HCT116 (cell line): ENCODE data around the gene RTN1. TPM values are rescaled to one million over a fixed set of nuclear protein-coding genes. Genes with fewer than 3 reads are reported as not detected.

Source experiments
- ATAC-seq: fragments of 200-7000 bp; cut with Tn5 transposase; 2 replicates; pipeline ENCODE4 v1.9.1; 2020; ENCODE audit warnings: mild to moderate bottlenecking, moderate library complexity
- BruUV-seq: library from RNA; stranded (reverse); fragments of 400-500 nt; replicated peaks from 2 replicates; lab custom pipeline; 2021; lab: Mats Ljungman, UMichigan
- CTCF ChIA-PET: fragments of 300-600 bp; sonication (Branson Sonifier 250); formaldehyde crosslinking; loops from one replicate; lab custom pipeline; 2021; ENCODE audit warnings: antibody characterized with exemption; lab: Charles Lee
- POLR2A ChIA-PET: fragments of 300-600, 350-600 bp; sonication (Branson Sonifier 250); formaldehyde crosslinking; loops from one replicate; lab custom pipeline; 2021; ENCODE audit warnings: antibody characterized with exemption; lab: Charles Lee
- RAD21 ChIA-PET, 2 experiments: fragments of 300-600 bp; sonication (Branson Sonifier 250); formaldehyde crosslinking; loops; one replicate each; lab custom pipeline; 2023; ENCODE audit warnings: low total read pairs in 2 of 2; ENCODE audit not compliant: uncharacterized antibody in 2 of 2, unreplicated experiment in 2 of 2, low non-redundant PET in 1 of 2; lab: Charles Lee
- DNase-seq: peaks from one replicate; pipeline ENCODE4 v3.0.0-alpha.2; 2010; ENCODE audit warnings: low read depth, low spot score
- H2AFZ ChIP-seq: fragments of 200-600 bp; shearing (Covaris generic), sonication (generic); 2 replicates; pipeline ENCODE4 v1.6.1; 2017; ENCODE audit warnings: low read depth, mixed run types, mixed read lengths, antibody characterized with exemption, low read length; ENCODE audit not compliant: poor library complexity, severe bottlenecking
- H3K27ac ChIP-seq: 2 replicates; pipeline ENCODE4 v1.5.1; 2012; ENCODE audit warnings: low read depth, low read length
- H3K27me3 ChIP-seq: fragments of 200-600 bp; sonication (generic); 2 replicates; pipeline ENCODE4 v1.6.1; 2016; ENCODE audit warnings: mixed run types, low read length, mixed read lengths; ENCODE audit not compliant: insufficient read depth
- H3K36me3 ChIP-seq, 2 experiments: fragments of 200-500 bp in 1 of 2; fragments of 200-600 bp in 1 of 2; sonication (Bioruptor generic) in 1 of 2; sonication (generic) in 1 of 2; 2 replicates each; pipeline versions ENCODE4 v1.5.1 to v1.6.1; 2014 to 2016; ENCODE audit warnings: low read length in 2 of 2, inconsistent platforms in 1 of 2, mixed read lengths in 1 of 2, mixed run types in 1 of 2; ENCODE audit not compliant: insufficient read depth in 2 of 2, control insufficient read depth in 1 of 2
- H3K4me1 ChIP-seq, 2 experiments: fragments of 200-600 bp in 1 of 2; sonication (generic) in 1 of 2; 2 replicates each; pipeline versions ENCODE4 v1.5.1 to v1.6.1; 2012 to 2017; ENCODE audit warnings: low read length in 2 of 2, inconsistent platforms in 1 of 2, mild to moderate bottlenecking in 1 of 2, mixed read lengths in 1 of 2, mixed run types in 1 of 2, moderate library complexity in 1 of 2; ENCODE audit not compliant: insufficient read depth in 2 of 2, control insufficient read depth in 1 of 2
- H3K4me2 ChIP-seq: fragments of 200-600 bp; sonication (generic); 2 replicates; pipeline ENCODE4 v1.6.1; 2017; ENCODE audit warnings: mixed run types, low read length, mixed read lengths
- H3K4me3 ChIP-seq, 2 experiments: fragments of 200-600 bp in 1 of 2; sonication (generic) in 1 of 2; replicated peaks in 1 of 2; 2 replicates each; pipeline ENCODE4 v1.5.1; 2011 to 2016; ENCODE audit warnings: low read length in 2 of 2, control low read depth in 1 of 2, low read depth in 1 of 2, mild to moderate bottlenecking in 1 of 2, mixed read lengths in 1 of 2, mixed run types in 1 of 2
- H3K79me2 ChIP-seq: fragments of 200-600 bp; sonication (generic); 2 replicates; pipeline ENCODE4 v1.6.1; 2017; ENCODE audit warnings: mild to moderate bottlenecking, mixed run types, low read length, moderate library complexity, mixed read lengths; ENCODE audit not compliant: insufficient read depth
- H3K9ac ChIP-seq: fragments of 200-600 bp; sonication (generic); 2 replicates; pipeline ENCODE4 v1.6.1; 2016; ENCODE audit warnings: low read length, mixed read lengths
- H3K9me2 ChIP-seq: fragments of 200-600 bp; sonication (generic), shearing (Covaris generic); 2 replicates; pipeline ENCODE4 v1.6.1; 2017; ENCODE audit warnings: mixed run types, mild to moderate bottlenecking, moderate library complexity; ENCODE audit not compliant: insufficient read depth
- H3K9me3 ChIP-seq, 2 experiments: fragments of 200-500 bp in 1 of 2; fragments of 200-600 bp in 1 of 2; sonication (Bioruptor generic) in 1 of 2; sonication (generic) in 1 of 2; 2 replicates each; pipeline ENCODE4 v1.6.1; 2014 to 2017; ENCODE audit warnings: low read length in 2 of 2, mixed read lengths in 2 of 2, inconsistent platforms in 1 of 2, low read depth in 1 of 2, mild to moderate bottlenecking in 1 of 2, mixed run types in 1 of 2, moderate library complexity in 1 of 2; ENCODE audit not compliant: control insufficient read depth in 1 of 2, insufficient read depth in 1 of 2
- H4K20me1 ChIP-seq: fragments of 200-600 bp; sonication (generic), shearing (Covaris generic); 2 replicates; pipeline ENCODE4 v1.6.1; 2017; ENCODE audit warnings: mixed run types, mild to moderate bottlenecking, moderate library complexity; ENCODE audit not compliant: insufficient read depth
- ATF3 ChIP-seq: IDR thresholded peaks from 2 replicates; pipeline ENCODE4 v1.6.1; 2012
- CBX3 ChIP-seq: IDR thresholded peaks from 2 replicates; pipeline ENCODE4 v1.6.1; 2012; ENCODE audit warnings: low read depth
- CEBPB ChIP-seq: IDR thresholded peaks from 2 replicates; pipeline ENCODE4 v1.6.1; 2012; ENCODE audit warnings: low read depth
- CTCF ChIP-seq, 3 experiments: fragments of 200-600 bp in 1 of 3; sonication (generic) in 1 of 3; IDR thresholded peaks in 2 of 3; conservative IDR thresholded peaks in 1 of 3; 2 replicates each; pipeline ENCODE4 v1.5.1; 2012 to 2017; ENCODE audit warnings: low read depth in 2 of 3, low read length in 2 of 3, antibody characterized with exemption in 1 of 3, borderline replicate concordance in 1 of 3, control low read depth in 1 of 3, mild to moderate bottlenecking in 1 of 3, mixed read lengths in 1 of 3, mixed run types in 1 of 3, moderate library complexity in 1 of 3; ENCODE audit not compliant: insufficient read depth in 1 of 3
- EGR1 ChIP-seq: IDR thresholded peaks from 2 replicates; pipeline ENCODE4 v1.6.1; 2012; ENCODE audit warnings: low read depth
- ELF1 ChIP-seq: IDR thresholded peaks from 2 replicates; pipeline ENCODE4 v1.6.1; 2012; ENCODE audit warnings: low read depth, borderline replicate concordance
- EZH2 ChIP-seq: fragments of 200-600 bp; sonication (generic); IDR thresholded peaks from 2 replicates; pipeline ENCODE4 v1.6.1; 2017; ENCODE audit warnings: antibody characterized with exemption, mixed run types
- EZH2phosphoT487 ChIP-seq: fragments of 200-600 bp; IDR thresholded peaks from 2 replicates; pipeline ENCODE4 v1.6.1; 2018; ENCODE audit warnings: antibody characterized with exemption, borderline replicate concordance
- FOSL1 ChIP-seq: IDR thresholded peaks from 2 replicates; pipeline ENCODE4 v1.6.1; 2012; ENCODE audit warnings: low read depth
- JUND ChIP-seq: IDR thresholded peaks from 2 replicates; pipeline ENCODE4 v1.6.1; 2012
- MAX ChIP-seq: IDR thresholded peaks from 2 replicates; pipeline ENCODE4 v1.6.1; 2012
- POLR2AphosphoS5 ChIP-seq: IDR thresholded peaks from 2 replicates; pipeline ENCODE4 v1.6.1; 2011; ENCODE audit warnings: mild to moderate bottlenecking, low read depth, low read length, moderate library complexity
- REST ChIP-seq: IDR thresholded peaks from 2 replicates; pipeline ENCODE4 v1.6.1; 2012; ENCODE audit warnings: low read depth
- SP1 ChIP-seq: IDR thresholded peaks from 2 replicates; pipeline ENCODE4 v1.6.1; 2012; ENCODE audit warnings: low read depth
- TCF7L2 ChIP-seq: IDR thresholded peaks from 2 replicates; pipeline ENCODE4 v1.7.0; 2011; ENCODE audit warnings: borderline replicate concordance, inconsistent platforms; ENCODE audit not compliant: insufficient read depth, insufficient read length; ENCODE audit errors: extremely low read depth
- YY1 ChIP-seq: IDR thresholded peaks from 2 replicates; pipeline ENCODE4 v1.6.1; 2011; ENCODE audit warnings: low read length, low read depth, moderate library complexity, mild to moderate bottlenecking; ENCODE audit not compliant: insufficient replicate concordance; ENCODE audit errors: extremely low read depth
- ZNF274 ChIP-seq: fragments of 200-500 bp; sonication (Bioruptor generic); IDR thresholded peaks from 2 replicates; pipeline ENCODE4 v1.6.1; 2014; ENCODE audit warnings: mild to moderate bottlenecking, low read depth, low read length, inconsistent platforms
- intact Hi-C: fragments of 100-400 bp; cut with micrococcal nuclease; formaldehyde crosslinking; loops from 2 replicates; pipeline ENCODE4 v1.10.0; 2022
- total RNA-seq: library from RNA; stranded (reverse); gene quantifications from one replicate; pipeline ENCODE4 v1.2.1, GENCODE V29; 2021; ENCODE audit not compliant: unreplicated experiment

RTN1 gene
- total RNA-seq, 1 experiment from 2014 or later = 0.57 TPM

- no peak for ATAC-seq
- CTCF ChIA-PET = no interaction called here
Observed at GRCh38 chr14:59900556-59900955, 30.0 kb upstream of the RTN1 start.

More at GRCh38 chr14:59900556-59900955, 30.0 kb upstream of the RTN1 start:
- POLR2A ChIA-PET = no interaction called here
- Histone ChIP-seq H2AFZ (no peak overlapping the region), H3K36me3 (no peaks in the 10 kb centered on the region), H3K4me3 (no peak overlapping the region), H3K9ac (no peak overlapping the region), H3K4me1 (no peaks in the 10 kb centered on the region)
- no peak for DNase-seq
- intact Hi-C loops = no loop called here
- TF ChIP-seq SP1 = no peak
- no peak for TF ChIP-seq EGR1
- no peak for TF ChIP-seq FOSL1
- no peak for TF ChIP-seq ELF1
- no peak for TF ChIP-seq REST
- TF ChIP-seq YY1 = no peak
- TF ChIP-seq CTCF (IDR thresholded peaks at IDR 0.05 in 2 of 3, conservative IDR thresholded peaks at IDR 0.05 in 1 of 3; ENCODE audit: borderline replicate concordance in 1 of 3, insufficient read depth in 1 of 3, low read depth in 2 of 3, low read length in 2 of 3) = no peak
- no peak for TF ChIP-seq MAX
- TF ChIP-seq CEBPB = no peak
- no peak for TF ChIP-seq ZNF274
- TF ChIP-seq CBX3 = no peak
- no peak for TF ChIP-seq TCF7L2
- TF ChIP-seq POLR2AphosphoS5 = no peak
- TF ChIP-seq EZH2 = no peak
- TF ChIP-seq ATF3 = no peak
- no peak for TF ChIP-seq JUND
- no peak for TF ChIP-seq EZH2phosphoT487
- TF ChIP-seq, all 23 proteins: peak for 0
- Histone ChIP-seq H3K27me3 (no peaks in the 10 kb centered on the region), H3K9me3 (no peaks in the 10 kb centered on the region), H3K4me2 (no peak overlapping the region), H3K9me2 (no peaks in the 10 kb centered on the region), H3K79me2 (no peaks in the 10 kb centered on the region), H3K27ac (no peak overlapping the region), H4K20me1 (no peaks in the 10 kb centered on the region)
- no TSS peak for BruUV-seq
- RAD21 ChIA-PET = no interaction called here
